ENCODE data around the gene TAAR2.
"Not testable (repeated sequence)": the region's sequence is repeated elsewhere in the genome, so short reads cannot be mapped to it uniquely, and the experiment has no call there.

The TAAR2 gene

GRCh38 chr6:132624175-132624574 lies at the start of gene TAAR2:
Gene TAAR2, minus strand, starts transcription at chr6:132624275. Its CDS starts 0 bp downstream, at chr6:132624275.
- H3K4me3 Mint-ChIP-seq, result no peak within 1 kb of the TSS
- no peak within 1 kb of the TSS for H3K27ac Mint-ChIP-seq
- peaks cover 5% of the 10 kb centered on the region for H3K27me3 Mint-ChIP-seq
- no peaks in the 10 kb centered on the region for H3K36me3 Mint-ChIP-seq
- no peaks in the 10 kb centered on the region for H3K4me1 Mint-ChIP-seq
- H3K9me3 Mint-ChIP-seq, result no peaks in the 10 kb centered on the region

GRCh38 chr6:132673376-132674094 lies 49.5 kb upstream of the TAAR2 start:
- no peak overlapping the region for H3K4me3 Mint-ChIP-seq
- no peak overlapping the region for H3K27ac Mint-ChIP-seq
- H3K4me1 Mint-ChIP-seq, result peaks cover 4% of the 10 kb centered on the region
- no peaks in the 10 kb centered on the region for H3K36me3 Mint-ChIP-seq
- H3K9me3 Mint-ChIP-seq, result no peaks in the 10 kb centered on the region
- H3K27me3 Mint-ChIP-seq, result peaks cover 7% of the 10 kb centered on the region

GRCh38 chr6:132671295-132671694 lies 47.2 kb upstream of the TAAR2 start:
- Mint-ChIP-seq H3K4me3 (no peak overlapping the region), H3K4me1 (peaks cover 4% of the 10 kb centered on the region), H3K36me3 (no peaks in the 10 kb centered on the region), H3K27me3 (peaks cover 5% of the 10 kb centered on the region), H3K27ac (no peak overlapping the region), H3K9me3 (no peaks in the 10 kb centered on the region)

GRCh38 chr6:132669690-132670291 lies 45.7 kb upstream of the TAAR2 start:
- no peaks in the 10 kb centered on the region for H3K9me3 Mint-ChIP-seq
- peaks cover 4% of the 10 kb centered on the region for H3K4me1 Mint-ChIP-seq
- peaks cover 5% of the 10 kb centered on the region for H3K27me3 Mint-ChIP-seq
- H3K27ac Mint-ChIP-seq, result no peak overlapping the region
- H3K36me3 Mint-ChIP-seq, result no peaks in the 10 kb centered on the region
- no peak overlapping the region for H3K4me3 Mint-ChIP-seq

- Mint-ChIP-seq H3K27me3 (peaks cover 5% of the 10 kb centered on the region), H3K27ac (no peak overlapping the region), H3K9me3 (no peaks in the 10 kb centered on the region), H3K4me1 (peaks cover 4% of the 10 kb centered on the region), H3K4me3 (no peak overlapping the region), H3K36me3 (no peaks in the 10 kb centered on the region)
These were observed 42.0 kb upstream of the TAAR2 start for GRCh38 chr6:132666118-132666517.

GRCh38 chr6:132664309-132665034 lies 40.4 kb upstream of the TAAR2 start:
- Mint-ChIP-seq H3K27me3 (peaks cover under 1% of the 10 kb centered on the region), H3K4me1 (no peaks in the 10 kb centered on the region), H3K36me3 (no peaks in the 10 kb centered on the region), H3K27ac (no peak overlapping the region), H3K9me3 (no peaks in the 10 kb centered on the region), H3K4me3 (no peak overlapping the region)

GRCh38 chr6:132663661-132664060 lies 39.6 kb upstream of the TAAR2 start:
- Mint-ChIP-seq H3K4me1 (no peaks in the 10 kb centered on the region), H3K27ac (no peak overlapping the region), H3K9me3 (no peaks in the 10 kb centered on the region), H3K36me3 (no peaks in the 10 kb centered on the region), H3K4me3 (no peak overlapping the region), H3K27me3 (no peaks in the 10 kb centered on the region)

- H3K36me3 Mint-ChIP-seq, result no peaks in the 10 kb centered on the region
- no peak overlapping the region for H3K4me3 Mint-ChIP-seq
- H3K4me1 Mint-ChIP-seq, result peaks cover 2% of the 10 kb centered on the region
- H3K27ac Mint-ChIP-seq, result no peak overlapping the region
- no peaks in the 10 kb centered on the region for H3K27me3 Mint-ChIP-seq
- H3K9me3 Mint-ChIP-seq, result no peaks in the 10 kb centered on the region
These were observed 37.8 kb upstream of the TAAR2 start for GRCh38 chr6:132661906-132662305.

GRCh38 chr6:132659082-132659481 lies 35.0 kb upstream of the TAAR2 start, which contains the start of gene TAAR1:
Gene TAAR1, minus strand, starts transcription at chr6:132659182. Its CDS starts 13,179 bp downstream, at chr6:132646003.
- Mint-ChIP-seq H3K27me3 (no peaks in the 10 kb centered on the region), H3K4me1 (peaks cover 4% of the 10 kb centered on the region), H3K27ac (no peak within 1 kb of the TSS), H3K36me3 (no peaks in the 10 kb centered on the region), H3K4me3 (no peak within 1 kb of the TSS), H3K9me3 (no peaks in the 10 kb centered on the region)

GRCh38 chr6:132651062-132651461 lies 27.0 kb upstream of the TAAR2 start:
- Mint-ChIP-seq H3K27me3 (peaks cover 1% of the 10 kb centered on the region), H3K27ac (no peak overlapping the region), H3K4me1 (no peaks in the 10 kb centered on the region), H3K4me3 (no peak overlapping the region), H3K36me3 (no peaks in the 10 kb centered on the region), H3K9me3 (no peaks in the 10 kb centered on the region)

GRCh38 chr6:132650429-132650828 lies 26.4 kb upstream of the TAAR2 start:
- no peak overlapping the region for H3K4me3 Mint-ChIP-seq
- H3K36me3 Mint-ChIP-seq, result no peaks in the 10 kb centered on the region
- no peaks in the 10 kb centered on the region for H3K4me1 Mint-ChIP-seq
- H3K27me3 Mint-ChIP-seq, result peaks cover 1% of the 10 kb centered on the region
- no peaks in the 10 kb centered on the region for H3K9me3 Mint-ChIP-seq
- H3K27ac Mint-ChIP-seq, result no peak overlapping the region

- H3K4me1 Mint-ChIP-seq, result no peaks in the 10 kb centered on the region
- H3K4me3 Mint-ChIP-seq, result no peak overlapping the region
- H3K36me3 Mint-ChIP-seq, result no peaks in the 10 kb centered on the region
- no peak overlapping the region for H3K27ac Mint-ChIP-seq
- no peaks in the 10 kb centered on the region for H3K9me3 Mint-ChIP-seq
- H3K27me3 Mint-ChIP-seq, result peaks cover 1% of the 10 kb centered on the region
These were observed 24.8 kb upstream of the TAAR2 start for GRCh38 chr6:132648828-132649227.

- no peaks in the 10 kb centered on the region for H3K27me3 Mint-ChIP-seq
- H3K4me1 Mint-ChIP-seq, result no peaks in the 10 kb centered on the region
- no peak overlapping the region for H3K27ac Mint-ChIP-seq
- H3K4me3 Mint-ChIP-seq, result no peak overlapping the region
- no peaks in the 10 kb centered on the region for H3K9me3 Mint-ChIP-seq
- H3K36me3 Mint-ChIP-seq, result no peaks in the 10 kb centered on the region
These were observed 24.3 kb upstream of the TAAR2 start for GRCh38 chr6:132648356-132648755.

- H3K27ac Mint-ChIP-seq, result no peak overlapping the region
- H3K36me3 Mint-ChIP-seq, result no peaks in the 10 kb centered on the region
- H3K9me3 Mint-ChIP-seq, result no peaks in the 10 kb centered on the region
- H3K4me1 Mint-ChIP-seq, result no peaks in the 10 kb centered on the region
- H3K4me3 Mint-ChIP-seq, result no peak overlapping the region
- H3K27me3 Mint-ChIP-seq, result peaks cover 2% of the 10 kb centered on the region
These were observed 19.5 kb upstream of the TAAR2 start for GRCh38 chr6:132643547-132643946.

GRCh38 chr6:132637135-132637534 lies 13.1 kb upstream of the TAAR2 start:
- H3K27ac Mint-ChIP-seq, H3K4me1 Mint-ChIP-seq, H3K4me3 Mint-ChIP-seq, H3K9me3 Mint-ChIP-seq, H3K36me3 Mint-ChIP-seq: not testable (repeated sequence)
- peaks cover 26% of the 10 kb centered on the region for H3K27me3 Mint-ChIP-seq

- not testable (repeated sequence) for H3K4me3 Mint-ChIP-seq, H3K9me3 Mint-ChIP-seq
- peaks cover 29% of the 10 kb centered on the region for H3K27me3 Mint-ChIP-seq
These were observed 11.8 kb upstream of the TAAR2 start for GRCh38 chr6:132635906-132636305.

More at GRCh38 chr6:132635906-132636305, 11.8 kb upstream of the TAAR2 start:
- not testable (repeated sequence) for H3K36me3 Mint-ChIP-seq, H3K4me1 Mint-ChIP-seq, H3K27ac Mint-ChIP-seq

Data from activated naive CD4-positive, alpha-beta T cell treated with anti-CD3 and anti-CD28 coated beads, Interleukin-2, amount 50 U/mL, for 24 hours (primary cell).